K562 (cell line): ENCODE data around the gene CORT. TPM values are rescaled to one million over a fixed set of nuclear protein-coding genes. Genes with fewer than 3 reads are reported as not detected.

ENCODE experiments used
- HDGF ChIP-seq: fragments of 450-650 bp; IDR thresholded peaks from 2 replicates; pipeline ENCODE4 v1.6.1; 2016
- MBD1 ChIP-seq: fragments of 250-450 bp; sonication (Bioruptor Pico); IDR thresholded peaks from 2 replicates; pipeline ENCODE4 v1.8.0; 2022; ENCODE audit warnings: inconsistent platforms
- ZC3H11A ChIP-seq: IDR thresholded peaks from 2 replicates; pipeline ENCODE4 v1.6.1; 2012; ENCODE audit warnings: low read depth, low read length, improper control_type of control experiment
- ZNF121 ChIP-seq: sonication (generic); formaldehyde crosslinking; conservative IDR thresholded peaks from 2 replicates; pipeline ENCODE4 v1.8.0; 2022; ENCODE audit warnings: missing genetic modification reagents
- ZNF766 ChIP-seq: fragments of 200-800 bp; sonication (Bioruptor generic); conservative IDR thresholded peaks from 2 replicates; pipeline ENCODE4 v1.6.1; 2016; ENCODE audit warnings: missing genetic modification characterization, missing compliant biosample characterization
- polyA plus RNA-seq, 8 experiments: library from polyadenylated mRNA; depleted of rRNA in 4 of 8; stranded (reverse) in 5 of 8; unstranded in 3 of 8; fragments of >200 nt; fragmentation: Nextera tagmentation in 2 of 8; fragmentation: Illumina TruSeq in 1 of 8; extraction: Ambion mirVana in 2 of 8; extraction: Trizol in 1 of 8; gene quantifications; 2 replicates each; pipeline versions ENCODE4 v1.2.1 to v1.2.3, GENCODE V29; 2011 to 2014; ENCODE audit warnings: inconsistent platforms in 1 of 8, missing spikeins in 1 of 8
- total RNA-seq, 7 experiments: library from RNA; depleted of rRNA in 6 of 7; stranded (reverse); fragments of >200 nt in 6 of 7; fragmentation: Illumina TruSeq in 2 of 7; extraction: Trizol in 2 of 7; gene quantifications; 2 replicates each; pipeline versions ENCODE4 v1.2.1 to v1.2.3, GENCODE V29; 2011 to 2021; ENCODE audit warnings: low replicate concordance in 1 of 7
- TF ChIP-seq, protein P1 (sequence below): fragments of 250-450 bp; sonication (Bioruptor Pico); IDR thresholded peaks from 2 replicates; pipeline ENCODE4 v1.9.0; 2021; ENCODE audit warnings: mild to moderate bottlenecking, inconsistent platforms
- TF ChIP-seq, protein P2 (sequence below): sonication (generic); formaldehyde crosslinking; IDR thresholded peaks from 2 replicates; pipeline ENCODE4 v1.8.0; 2022; ENCODE audit warnings: mild to moderate bottlenecking, missing genetic modification reagents

CORT gene
- total and polyA plus RNA-seq, 9 of the 15 experiments (the other 6 are each of a cell fraction or from before 2014, with no cell fraction given) = 0.08 to 0.54 (median 0.13) TPM; not detected in 5

DNA sequence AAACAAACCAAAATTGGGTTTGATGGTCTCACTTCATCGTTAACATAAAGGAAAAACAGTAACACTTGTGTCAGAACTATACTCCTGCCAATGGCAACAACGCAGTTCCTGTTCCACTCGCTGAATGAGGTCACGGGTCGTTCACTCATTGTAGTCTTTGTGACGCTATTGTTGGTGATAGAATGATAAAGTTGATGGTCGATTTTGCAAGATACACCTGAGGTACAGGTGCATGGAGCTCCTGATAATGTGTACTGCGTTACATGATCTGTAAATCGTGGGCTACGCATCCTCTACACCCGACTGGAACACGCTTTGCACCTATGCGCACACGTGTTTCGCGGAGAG is 20.0 kb upstream of the CORT start (continued):
- TF ChIP-seq, protein P1, sequence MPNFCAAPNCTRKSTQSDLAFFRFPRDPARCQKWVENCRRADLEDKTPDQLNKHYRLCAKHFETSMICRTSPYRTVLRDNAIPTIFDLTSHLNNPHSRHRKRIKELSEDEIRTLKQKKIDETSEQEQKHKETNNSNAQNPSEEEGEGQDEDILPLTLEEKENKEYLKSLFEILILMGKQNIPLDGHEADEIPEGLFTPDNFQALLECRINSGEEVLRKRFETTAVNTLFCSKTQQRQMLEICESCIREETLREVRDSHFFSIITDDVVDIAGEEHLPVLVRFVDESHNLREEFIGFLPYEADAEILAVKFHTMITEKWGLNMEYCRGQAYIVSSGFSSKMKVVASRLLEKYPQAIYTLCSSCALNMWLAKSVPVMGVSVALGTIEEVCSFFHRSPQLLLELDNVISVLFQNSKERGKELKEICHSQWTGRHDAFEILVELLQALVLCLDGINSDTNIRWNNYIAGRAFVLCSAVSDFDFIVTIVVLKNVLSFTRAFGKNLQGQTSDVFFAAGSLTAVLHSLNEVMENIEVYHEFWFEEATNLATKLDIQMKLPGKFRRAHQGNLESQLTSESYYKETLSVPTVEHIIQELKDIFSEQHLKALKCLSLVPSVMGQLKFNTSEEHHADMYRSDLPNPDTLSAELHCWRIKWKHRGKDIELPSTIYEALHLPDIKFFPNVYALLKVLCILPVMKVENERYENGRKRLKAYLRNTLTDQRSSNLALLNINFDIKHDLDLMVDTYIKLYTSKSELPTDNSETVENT = no peak
- no peak for TF ChIP-seq ZC3H11A
- TF ChIP-seq HDGF = 0 out of 2 replicates have a peak, but pooled peaks have one; percentile 24
- no peak for TF ChIP-seq ZNF121
- no peak for TF ChIP-seq ZNF766
- TF ChIP-seq, protein P2, sequence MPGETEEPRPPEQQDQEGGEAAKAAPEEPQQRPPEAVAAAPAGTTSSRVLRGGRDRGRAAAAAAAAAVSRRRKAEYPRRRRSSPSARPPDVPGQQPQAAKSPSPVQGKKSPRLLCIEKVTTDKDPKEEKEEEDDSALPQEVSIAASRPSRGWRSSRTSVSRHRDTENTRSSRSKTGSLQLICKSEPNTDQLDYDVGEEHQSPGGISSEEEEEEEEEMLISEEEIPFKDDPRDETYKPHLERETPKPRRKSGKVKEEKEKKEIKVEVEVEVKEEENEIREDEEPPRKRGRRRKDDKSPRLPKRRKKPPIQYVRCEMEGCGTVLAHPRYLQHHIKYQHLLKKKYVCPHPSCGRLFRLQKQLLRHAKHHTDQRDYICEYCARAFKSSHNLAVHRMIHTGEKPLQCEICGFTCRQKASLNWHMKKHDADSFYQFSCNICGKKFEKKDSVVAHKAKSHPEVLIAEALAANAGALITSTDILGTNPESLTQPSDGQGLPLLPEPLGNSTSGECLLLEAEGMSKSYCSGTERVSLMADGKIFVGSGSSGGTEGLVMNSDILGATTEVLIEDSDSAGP (CRISPR knock-in tag) = 0 out of 2 replicates have a peak, but pooled peaks have one; percentile 43
- peak; percentile 84 for TF ChIP-seq MBD1 (CRISPR knock-in tag)
